HEK293 (cell line): Measurements from ENCODE around the gene GEMIN5.

ENCODE experiments used
- CTCF ChIA-PET: fragments of 350-600 bp; formaldehyde crosslinking; extraction: SDS; loops from one replicate; lab custom pipeline; 2021; ENCODE audit warnings: antibody characterized with exemption; lab: Yijun Ruan, JAX
- POLR2A ChIA-PET: fragments of 300-600 bp; formaldehyde crosslinking; extraction: SDS; loops from one replicate; lab custom pipeline; 2020; ENCODE audit warnings: antibody characterized with exemption, inconsistent platforms; lab: Yijun Ruan, JAX
- H3K27ac ChIP-seq: fragments of 200-500 bp; sonication (Bioruptor generic); 2 replicates; pipeline ENCODE4 v1.5.1; 2014; ENCODE audit warnings: low read depth, low read length, control low read depth, inconsistent platforms; ENCODE audit errors: extremely low read depth
- H3K36me3 ChIP-seq, 2 experiments: fragments of 200-500 bp in 1 of 2; sonication (Bioruptor generic) in 1 of 2; 1 replicate in 1 of 2; 2 replicates in 1 of 2; pipeline ENCODE4 v1.5.1; 2014 to 2017; ENCODE audit warnings: inconsistent platforms in 2 of 2, low read length in 2 of 2; ENCODE audit not compliant: control insufficient read depth in 2 of 2, insufficient read depth in 1 of 2
- H3K4me1 ChIP-seq: fragments of 200-500 bp; sonication (Bioruptor generic); 2 replicates; pipeline ENCODE4 v1.5.1; 2014; ENCODE audit warnings: mild to moderate bottlenecking, low read length, inconsistent platforms; ENCODE audit not compliant: control insufficient read depth, insufficient read depth
- H3K4me3 ChIP-seq: 2 replicates; pipeline ENCODE4 v1.5.1; 2011; ENCODE audit warnings: low read depth, mild to moderate bottlenecking, control low read depth, low read length, moderate library complexity
- H3K9me3 ChIP-seq: fragments of 200-500 bp; sonication (Bioruptor generic); 2 replicates; pipeline ENCODE4 v1.5.1; 2014; ENCODE audit warnings: low read depth, low read length, inconsistent platforms; ENCODE audit not compliant: control insufficient read depth, insufficient read depth
- EGR2 ChIP-seq: fragments of 450-650 bp; formaldehyde crosslinking; IDR thresholded peaks from 2 replicates; pipeline ENCODE4 v1.5.1; 2016; ENCODE audit warnings: low read depth, missing biosample characterization, missing genetic modification characterization
- HOXA7 ChIP-seq: sonication (generic); formaldehyde crosslinking; IDR thresholded peaks from 2 replicates; pipeline ENCODE4 v1.8.1; 2022; ENCODE audit warnings: missing genetic modification reagents, borderline replicate concordance
- KLF17 ChIP-seq: fragments of 450-650 bp; formaldehyde crosslinking; IDR thresholded peaks from 2 replicates; pipeline ENCODE4 v1.5.1; 2016; ENCODE audit warnings: missing biosample characterization, missing genetic modification characterization
- MEIS1 ChIP-seq: sonication (generic); formaldehyde crosslinking; IDR thresholded peaks from 2 replicates; pipeline ENCODE4 v1.8.1; 2022; ENCODE audit warnings: missing genetic modification reagents, mild to moderate bottlenecking, borderline replicate concordance
- PRDM6 ChIP-seq: fragments of 450-650 bp; formaldehyde crosslinking; IDR thresholded peaks from 2 replicates; pipeline ENCODE4 v1.5.1; 2017; ENCODE audit warnings: missing biosample characterization, missing genetic modification characterization
- WT1 ChIP-seq: fragments of 450-650 bp; formaldehyde crosslinking; IDR thresholded peaks from 2 replicates; pipeline ENCODE4 v1.5.1; 2016; ENCODE audit warnings: missing biosample characterization, missing genetic modification characterization
- ZBTB10 ChIP-seq: fragments of 450-650 bp; formaldehyde crosslinking; IDR thresholded peaks from 2 replicates; pipeline ENCODE4 v1.5.1; 2016; ENCODE audit warnings: missing biosample characterization, missing genetic modification characterization
- ZBTB11 ChIP-seq: fragments of 450-650 bp; formaldehyde crosslinking; conservative IDR thresholded peaks from 2 replicates; pipeline ENCODE4 v1.5.1; 2016; ENCODE audit warnings: low read depth, missing biosample characterization, missing genetic modification characterization
- ZBTB26 ChIP-seq: fragments of 450-650 bp; formaldehyde crosslinking; optimal IDR thresholded peaks from 2 replicates; pipeline ENCODE3; 2016; ENCODE audit warnings: missing biosample characterization, mild to moderate bottlenecking, missing genetic modification characterization
- ZFP69B ChIP-seq: fragments of 450-650 bp; formaldehyde crosslinking; IDR thresholded peaks from 2 replicates; pipeline ENCODE4 v1.5.1; 2016; ENCODE audit warnings: missing biosample characterization, missing genetic modification characterization
- ZNF10 ChIP-seq: fragments of 450-650 bp; formaldehyde crosslinking; IDR thresholded peaks from 2 replicates; pipeline ENCODE4 v1.5.1; 2017; ENCODE audit warnings: missing biosample characterization, missing genetic modification characterization
- ZNF146 ChIP-seq: fragments of 450-650 bp; formaldehyde crosslinking; IDR thresholded peaks from 2 replicates; pipeline ENCODE4 v1.5.1; 2016; ENCODE audit warnings: missing biosample characterization, missing genetic modification characterization
- ZNF155 ChIP-seq: fragments of 450-650 bp; formaldehyde crosslinking; IDR thresholded peaks from 2 replicates; pipeline ENCODE4 v1.5.1; 2016; ENCODE audit warnings: missing biosample characterization, missing genetic modification characterization
- ZNF169 ChIP-seq: fragments of 450-650 bp; formaldehyde crosslinking; IDR thresholded peaks from 2 replicates; pipeline ENCODE4 v1.5.1; 2016; ENCODE audit warnings: missing biosample characterization, missing genetic modification characterization
- ZNF266 ChIP-seq: fragments of 450-650 bp; formaldehyde crosslinking; IDR thresholded peaks from 2 replicates; pipeline ENCODE4 v1.5.1; 2016; ENCODE audit warnings: missing biosample characterization, missing genetic modification characterization, low read depth
- ZNF280D ChIP-seq: fragments of 450-650 bp; formaldehyde crosslinking; IDR thresholded peaks from 2 replicates; pipeline ENCODE4 v1.5.1; 2016; ENCODE audit warnings: missing biosample characterization, missing genetic modification characterization
- ZNF449 ChIP-seq: fragments of 450-650 bp; formaldehyde crosslinking; IDR thresholded peaks from 2 replicates; pipeline ENCODE4 v1.5.1; 2017; ENCODE audit warnings: missing biosample characterization, mild to moderate bottlenecking, missing genetic modification characterization, moderate library complexity
- ZNF530 ChIP-seq: fragments of 450-650 bp; formaldehyde crosslinking; IDR thresholded peaks from 2 replicates; pipeline ENCODE4 v1.5.1; 2016; ENCODE audit warnings: low read depth, missing biosample characterization, missing genetic modification characterization
- ZNF580 ChIP-seq: fragments of 450-650 bp; formaldehyde crosslinking; IDR thresholded peaks from 2 replicates; pipeline ENCODE4 v1.5.1; 2016; ENCODE audit warnings: missing biosample characterization, missing genetic modification characterization
- ZNF600 ChIP-seq: fragments of 450-650 bp; formaldehyde crosslinking; IDR thresholded peaks from 2 replicates; pipeline ENCODE4 v1.5.1; 2016; ENCODE audit warnings: missing biosample characterization, missing genetic modification characterization
- ZNF664 ChIP-seq: fragments of 450-650 bp; formaldehyde crosslinking; IDR thresholded peaks from 2 replicates; pipeline ENCODE4 v1.5.1; 2016; ENCODE audit warnings: missing biosample characterization, missing genetic modification characterization

GEMIN5 gene

GRCh38 chr5:154948313-154948712 lies 10.3 kb upstream of the GEMIN5 start:
- Histone ChIP-seq H3K27ac (no peak overlapping the region), H3K4me3 (no peak overlapping the region), H3K36me3 (peaks cover 10 to 16% of the 10 kb centered on the region in 2 experiments), H3K9me3 (no peaks in the 10 kb centered on the region), H3K4me1 (no peaks in the 10 kb centered on the region; the same call in none of the 2 replicates)
- no peak for TF ChIP-seq MEIS1
- TF ChIP-seq ZNF266 (tag by site-specific recombination), result no peak
- no peak for TF ChIP-seq ZBTB10 (tag by site-specific recombination)
- no peak for TF ChIP-seq ZNF10
- TF ChIP-seq ZNF530 (tag by site-specific recombination), result no peak
- no peak for TF ChIP-seq EGR2 (tag by site-specific recombination)
- TF ChIP-seq ZBTB26 (tag by site-specific recombination), result no peak
- no peak for TF ChIP-seq ZNF580
- no peak for TF ChIP-seq ZNF169 (tag by site-specific recombination)
- no peak for TF ChIP-seq ZNF664 (tag by site-specific recombination)
- TF ChIP-seq ZNF155, result no peak
- no peak for TF ChIP-seq HOXA7 (CRISPR knock-in tag)
- TF ChIP-seq ZNF280D (tag by site-specific recombination), result no peak
- no peak for TF ChIP-seq WT1 (tag by site-specific recombination)
- CTCF ChIA-PET, result no interaction called here
- POLR2A ChIA-PET, result no interaction called here

GRCh38 chr5:154947778-154948177 lies 9.8 kb upstream of the GEMIN5 start:
- Histone ChIP-seq H3K36me3 (peaks cover 7 to 16% of the 10 kb centered on the region in 2 experiments), H3K4me1 (no peaks in the 10 kb centered on the region; the same call in none of the 2 replicates), H3K27ac (no peak overlapping the region), H3K4me3 (no peak overlapping the region), H3K9me3 (no peaks in the 10 kb centered on the region)
- ChIA-PET CTCF (no interaction called here), POLR2A (no interaction called here)
- TF ChIP-seq ZBTB11 (tag by site-specific recombination) (no peak), PRDM6 (tag by site-specific recombination) (no peak), KLF17 (tag by site-specific recombination) (no peak), ZFP69B (tag by site-specific recombination) (no peak), ZNF449 (tag by site-specific recombination) (no peak), ZNF600 (tag by site-specific recombination) (no peak), ZNF146 (no peak)
